K562 (cell line): ENCODE results near the gene HIVEP2.
A peak's percentile ranks its signal among the peaks of the same experiment; 100 is the strongest.

Experiments
- CTCF ChIP-seq, 3 experiments: IDR thresholded peaks in 2 of 3; conservative IDR thresholded peaks in 1 of 3; 2 replicates each; pipeline ENCODE4 v1.5.1; 2011 to 2012; ENCODE audit warnings: low read length in 3 of 3, mild to moderate bottlenecking in 3 of 3, control low read depth in 2 of 3, improper control_type of control experiment in 1 of 3, inconsistent platforms in 1 of 3, low read depth in 1 of 3, mixed read lengths in 1 of 3, moderate library complexity in 1 of 3; ENCODE audit not compliant: insufficient read depth in 2 of 3
- E2F4 ChIP-seq: sonication (generic); formaldehyde crosslinking; IDR thresholded peaks from 2 replicates; pipeline ENCODE4 v1.8.0; 2022; ENCODE audit warnings: mild to moderate bottlenecking, low read depth, missing genetic modification reagents
- EP300 ChIP-seq: IDR thresholded peaks from 2 replicates; pipeline ENCODE4 v1.6.1; 2012; ENCODE audit warnings: low read length, improper control_type of control experiment
- ESRRA ChIP-seq: fragments of 450-650 bp; IDR thresholded peaks from 2 replicates; pipeline ENCODE4 v1.6.1; 2014; ENCODE audit warnings: low read depth, mild to moderate bottlenecking, moderate library complexity, borderline replicate concordance
- HMGXB4 ChIP-seq: sonication (generic); formaldehyde crosslinking; IDR thresholded peaks from 2 replicates; pipeline ENCODE4 v1.8.1; 2023; ENCODE audit warnings: mild to moderate bottlenecking, missing genetic modification reagents
- JUN ChIP-seq, 2 experiments: sonication (generic) in 1 of 2; formaldehyde crosslinking in 1 of 2; IDR thresholded peaks; 2 replicates each; pipeline versions ENCODE4 v1.6.1 to v1.8.0; 2012 to 2022; ENCODE audit warnings: borderline replicate concordance in 2 of 2, mild to moderate bottlenecking in 2 of 2, improper control_type of control experiment in 1 of 2, low read depth in 1 of 2, low read length in 1 of 2, missing genetic modification reagents in 1 of 2
- KAT2B ChIP-seq: IDR thresholded peaks from one replicate; pipeline ENCODE4 v1.6.1; 2012; ENCODE audit warnings: low read depth, mild to moderate bottlenecking, control low read depth, inconsistent platforms, low read length, moderate library complexity
- MAZ ChIP-seq, 2 experiments: fragments of 450-650 bp in 1 of 2; sonication (generic) in 1 of 2; formaldehyde crosslinking; IDR thresholded peaks in 1 of 2; conservative IDR thresholded peaks in 1 of 2; 2 replicates each; pipeline versions ENCODE4 v1.4.0 to v1.5.0; 2020; ENCODE audit warnings: mild to moderate bottlenecking in 1 of 2, missing genetic modification reagents in 1 of 2
- NFE2L1 ChIP-seq: fragments of 450-650 bp; IDR thresholded peaks from 2 replicates; pipeline ENCODE4 v1.6.1; 2016; ENCODE audit warnings: missing genetic modification characterization, low read depth, mild to moderate bottlenecking, missing compliant biosample characterization, moderate library complexity, borderline replicate concordance
- NRF1 ChIP-seq, 2 experiments: fragments of 450-650 bp; IDR thresholded peaks in 1 of 2; conservative IDR thresholded peaks in 1 of 2; 2 replicates each; pipeline ENCODE4 v1.6.1; 2014; ENCODE audit warnings: mild to moderate bottlenecking in 2 of 2
- TCF15 ChIP-seq: fragments of 250-450 bp; sonication (Bioruptor Pico); IDR thresholded peaks from 2 replicates; pipeline ENCODE4 v1.8.0; 2022; ENCODE audit warnings: moderate library complexity, mild to moderate bottlenecking, inconsistent platforms
- ZBTB34 ChIP-seq: fragments of 250-450 bp; sonication (Bioruptor Pico); IDR thresholded peaks from 2 replicates; pipeline ENCODE4 v1.8.0; 2021; ENCODE audit warnings: mild to moderate bottlenecking, moderate library complexity
- ZNF347 ChIP-seq: fragments of 450-650 bp; formaldehyde crosslinking; IDR thresholded peaks from 2 replicates; pipeline ENCODE4 v1.4.0; 2020; ENCODE audit warnings: low read depth, mild to moderate bottlenecking, moderate library complexity

GRCh38 chr6:142945446-142946180 is 637 bp upstream of the HIVEP2 start:
- TF ChIP-seq KAT2B = no peak
- no peak for TF ChIP-seq CTCF (IDR thresholded peaks at IDR 0.05 in 2 of 3, conservative IDR thresholded peaks at IDR 0.05 in 1 of 3; ENCODE audit: insufficient read depth in 2 of 3, low read depth in 1 of 3, low read length in 3 of 3)
- no peak for TF ChIP-seq ESRRA
- TF ChIP-seq ZNF347 (CRISPR knock-in tag) = no peak
- TF ChIP-seq TCF15 = no peak
- peak in 1 of 2 experiments; percentile 8; a peak in 1 of 4 replicates for TF ChIP-seq MAZ (CRISPR knock-in tag; conservative IDR thresholded peaks at IDR 0.05 in 1 of 2, IDR thresholded peaks at IDR 0.05 in 1 of 2)
- no peak for TF ChIP-seq ZBTB34 (CRISPR knock-in tag)
- TF ChIP-seq E2F4 (CRISPR knock-in tag) = no peak
- TF ChIP-seq EP300 = no peak
- no peak for TF ChIP-seq HMGXB4
- no peak for TF ChIP-seq NRF1 (conservative IDR thresholded peaks at IDR 0.05 in 1 of 2, IDR thresholded peaks at IDR 0.05 in 1 of 2)
- no peak for TF ChIP-seq NFE2L1
- no peak for TF ChIP-seq JUN (IDR thresholded peaks at IDR 0.05; ENCODE audit: borderline replicate concordance, low read depth, low read length)
- no peak for TF ChIP-seq JUN (CRISPR knock-in tag; IDR thresholded peaks at IDR 0.05; ENCODE audit: borderline replicate concordance)
